Nephron progenitor cell (in vitro differentiated cells): ENCODE data around the gene CFDP1.

ENCODE experiments used
- DNase-seq: peaks from one replicate; pipeline ENCODE4 v3.0.0; 2021
- H3K27ac Mint-ChIP-seq: 2 replicates; pipeline ENCODE4 v1.8.0; 2021; ENCODE audit warnings: mild to moderate bottlenecking, moderate library complexity, mixed read lengths
- H3K27me3 Mint-ChIP-seq: 2 replicates; pipeline ENCODE4 v1.8.0; 2021; ENCODE audit warnings: mild to moderate bottlenecking, low read depth, mixed read lengths; ENCODE audit not compliant: poor library complexity
- H3K36me3 Mint-ChIP-seq: 2 replicates; pipeline ENCODE4 v1.8.0; 2021; ENCODE audit warnings: low read depth, mixed read lengths
- H3K4me1 Mint-ChIP-seq: 2 replicates; pipeline ENCODE4 v1.8.0; 2021; ENCODE audit warnings: mixed read lengths
- H3K4me3 Mint-ChIP-seq: 2 replicates; pipeline ENCODE4 v1.8.0; 2021; ENCODE audit warnings: mild to moderate bottlenecking, moderate library complexity, mixed read lengths
- H3K9me3 Mint-ChIP-seq: 2 replicates; pipeline ENCODE4 v1.8.0; 2021; ENCODE audit warnings: mild to moderate bottlenecking, moderate library complexity, mixed read lengths
- TF ChIP-seq, protein P1 (sequence below): fragments of 200-600 bp; sonication (generic); IDR thresholded peaks from 2 replicates; pipeline ENCODE4 v1.5.0; 2021; ENCODE audit warnings: antibody characterized with exemption

CFDP1 gene

DNA sequence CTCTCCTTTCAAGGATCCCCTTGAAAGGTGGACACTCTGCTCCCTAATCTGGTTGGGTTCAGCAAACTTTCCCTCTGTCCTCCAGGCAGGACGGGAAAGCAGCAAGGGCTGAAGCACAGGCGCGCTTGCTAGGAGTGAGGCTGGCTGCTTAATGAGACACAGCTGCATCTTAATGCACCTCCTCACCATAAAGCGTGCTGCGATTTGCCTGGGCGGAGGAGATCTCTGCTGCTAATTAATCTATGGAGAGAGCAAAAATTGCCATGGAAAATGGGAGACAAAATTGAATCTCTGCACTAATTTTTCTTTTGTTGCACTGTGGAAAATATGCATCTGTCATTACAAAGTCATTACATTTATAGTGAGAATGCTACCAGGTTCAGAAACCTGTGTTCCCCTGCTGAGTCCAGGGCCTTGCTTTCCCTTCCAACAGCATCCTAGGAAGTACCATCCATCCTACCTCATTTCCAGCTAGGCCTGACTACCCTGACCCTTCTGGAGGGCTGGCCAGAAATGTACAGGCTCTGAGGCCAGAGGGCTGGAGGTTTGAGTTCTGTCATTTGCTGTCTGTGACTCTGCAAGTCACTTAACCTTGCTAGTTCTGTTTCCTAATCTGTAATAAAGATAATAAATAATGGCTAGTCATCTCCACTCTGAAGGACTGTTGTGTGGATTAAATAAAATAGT lies 138.4 kb downstream of the CFDP1 start:
- Mint-ChIP-seq H3K27ac (peak overlapping the region; percentile 87), H3K27me3 (no peaks in the 10 kb centered on the region), H3K9me3 (no peaks in the 10 kb centered on the region), H3K4me1 (peaks cover 12% of the 10 kb centered on the region), H3K36me3 (peaks cover 55% of the 10 kb centered on the region), H3K4me3 (no peak overlapping the region)
- TF ChIP-seq, protein P1, sequence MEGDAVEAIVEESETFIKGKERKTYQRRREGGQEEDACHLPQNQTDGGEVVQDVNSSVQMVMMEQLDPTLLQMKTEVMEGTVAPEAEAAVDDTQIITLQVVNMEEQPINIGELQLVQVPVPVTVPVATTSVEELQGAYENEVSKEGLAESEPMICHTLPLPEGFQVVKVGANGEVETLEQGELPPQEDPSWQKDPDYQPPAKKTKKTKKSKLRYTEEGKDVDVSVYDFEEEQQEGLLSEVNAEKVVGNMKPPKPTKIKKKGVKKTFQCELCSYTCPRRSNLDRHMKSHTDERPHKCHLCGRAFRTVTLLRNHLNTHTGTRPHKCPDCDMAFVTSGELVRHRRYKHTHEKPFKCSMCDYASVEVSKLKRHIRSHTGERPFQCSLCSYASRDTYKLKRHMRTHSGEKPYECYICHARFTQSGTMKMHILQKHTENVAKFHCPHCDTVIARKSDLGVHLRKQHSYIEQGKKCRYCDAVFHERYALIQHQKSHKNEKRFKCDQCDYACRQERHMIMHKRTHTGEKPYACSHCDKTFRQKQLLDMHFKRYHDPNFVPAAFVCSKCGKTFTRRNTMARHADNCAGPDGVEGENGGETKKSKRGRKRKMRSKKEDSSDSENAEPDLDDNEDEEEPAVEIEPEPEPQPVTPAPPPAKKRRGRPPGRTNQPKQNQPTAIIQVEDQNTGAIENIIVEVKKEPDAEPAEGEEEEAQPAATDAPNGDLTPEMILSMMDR, result no peak
- DNase-seq, result no peak

GRCh38 chr16:75293772-75294171 lies 139.5 kb downstream of the CFDP1 start:
- Mint-ChIP-seq H3K27me3 (peaks cover 3% of the 10 kb centered on the region), H3K9me3 (no peaks in the 10 kb centered on the region), H3K36me3 (peaks cover 51% of the 10 kb centered on the region), H3K27ac (peak overlapping the region; percentile 27), H3K4me3 (no peak overlapping the region), H3K4me1 (peaks cover 17% of the 10 kb centered on the region)
- DNase-seq, result no peak
- TF ChIP-seq, protein P1, result no peak

DNA sequence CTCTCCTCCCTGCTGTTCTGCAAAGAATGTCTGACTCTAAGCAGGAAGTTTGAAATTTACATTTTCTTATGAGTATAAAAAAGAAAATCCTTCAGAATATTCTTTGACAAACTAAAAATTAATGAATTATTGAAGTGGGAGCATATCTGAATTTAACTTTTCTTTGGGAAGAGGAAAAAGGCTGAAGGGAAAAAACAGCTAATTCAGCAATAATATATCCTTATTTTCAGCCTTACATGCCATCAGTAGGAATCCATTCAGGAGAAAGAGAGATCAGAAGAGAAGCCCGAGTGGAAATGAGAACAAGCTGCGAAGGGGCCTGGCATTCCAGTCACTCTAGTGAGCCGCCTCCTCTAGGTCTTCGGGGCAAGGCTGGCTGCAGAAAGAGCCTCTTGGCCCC lies 140.1 kb downstream of the CFDP1 start:
- H3K27me3 Mint-ChIP-seq, result peaks cover 5% of the 10 kb centered on the region

DNA sequence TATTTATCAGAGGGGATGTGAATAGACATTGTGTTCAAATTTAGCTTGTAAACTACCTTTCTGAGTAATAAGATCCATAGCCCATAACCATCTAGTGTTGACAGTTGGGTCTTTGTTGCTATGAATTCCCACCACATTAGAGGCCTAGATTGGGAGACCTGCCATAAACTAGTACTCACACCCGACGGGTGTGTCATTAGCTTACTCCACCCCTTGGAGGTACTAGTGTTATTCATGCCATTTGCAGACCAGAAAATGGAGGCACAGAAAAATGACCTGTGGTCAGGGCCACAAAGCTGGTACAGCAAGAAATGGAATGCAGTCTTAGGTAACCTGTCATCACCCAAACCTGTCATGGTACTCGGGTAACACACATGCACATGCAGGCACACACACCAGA lies 140.6 kb downstream of the CFDP1 start:
- H3K27ac Mint-ChIP-seq, result no peak overlapping the region
- H3K4me3 Mint-ChIP-seq, result no peak overlapping the region
- no peaks in the 10 kb centered on the region for H3K9me3 Mint-ChIP-seq
- peaks cover 5% of the 10 kb centered on the region for H3K27me3 Mint-ChIP-seq
- peaks cover 28% of the 10 kb centered on the region for H3K4me1 Mint-ChIP-seq
- H3K36me3 Mint-ChIP-seq, result peaks cover 50% of the 10 kb centered on the region
- no peak for DNase-seq
- TF ChIP-seq, protein P1, result no peak

More for the DNA sequence above, 140.1 kb downstream of the CFDP1 start:
- H3K4me1 Mint-ChIP-seq, result peaks cover 23% of the 10 kb centered on the region
- H3K36me3 Mint-ChIP-seq, result peaks cover 55% of the 10 kb centered on the region
- no peak overlapping the region for H3K4me3 Mint-ChIP-seq
- no peak overlapping the region for H3K27ac Mint-ChIP-seq
- no peak for DNase-seq
- no peaks in the 10 kb centered on the region for H3K9me3 Mint-ChIP-seq
- TF ChIP-seq, protein P1, result no peak

GRCh38 chr16:75289189-75289588 lies 144.1 kb downstream of the CFDP1 start:
- H3K4me1 Mint-ChIP-seq, result peaks cover 42% of the 10 kb centered on the region
- H3K27ac Mint-ChIP-seq, result no peak overlapping the region
- H3K4me3 Mint-ChIP-seq, result no peak overlapping the region
- TF ChIP-seq, protein P1, result no peak
- peaks cover 13% of the 10 kb centered on the region for H3K27me3 Mint-ChIP-seq
- peaks cover 11% of the 10 kb centered on the region for H3K9me3 Mint-ChIP-seq
- peaks cover 62% of the 10 kb centered on the region for H3K36me3 Mint-ChIP-seq
- no peak for DNase-seq

DNA sequence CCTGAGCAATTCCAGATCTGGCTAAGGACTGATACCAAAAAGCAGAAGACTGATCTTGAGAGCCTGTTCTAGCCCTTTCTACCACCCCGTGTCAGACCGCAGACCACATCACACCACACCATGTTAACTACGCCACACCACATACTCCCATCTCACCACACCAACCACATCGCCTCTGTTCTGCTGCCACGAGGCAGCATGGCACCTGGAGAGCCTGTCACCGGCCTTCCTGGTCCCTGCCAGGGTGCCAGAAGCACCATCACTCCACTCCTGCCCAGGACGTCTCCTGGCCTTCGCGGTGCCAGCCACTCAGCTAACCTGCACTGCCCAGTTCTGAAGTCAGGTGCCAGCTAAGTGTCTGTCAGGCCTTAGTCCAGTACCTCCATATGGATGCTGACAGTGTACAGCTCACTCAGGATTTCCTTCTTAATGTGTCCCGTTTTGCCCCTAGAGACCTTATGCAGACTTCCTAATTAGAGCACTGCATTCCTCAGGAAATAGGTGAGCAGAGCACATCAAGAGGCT lies 144.6 kb downstream of the CFDP1 start:
- H3K4me1 Mint-ChIP-seq, result peaks cover 36% of the 10 kb centered on the region
- peaks cover 58% of the 10 kb centered on the region for H3K36me3 Mint-ChIP-seq
- peaks cover 11% of the 10 kb centered on the region for H3K9me3 Mint-ChIP-seq
- H3K27me3 Mint-ChIP-seq, result peaks cover 13% of the 10 kb centered on the region
- H3K27ac Mint-ChIP-seq, result peak overlapping the region; percentile 2
- H3K4me3 Mint-ChIP-seq, result no peak overlapping the region
- TF ChIP-seq, protein P1, result no peak
- DNase-seq, result no peak
